Thyroid gland (tissue), 4 donors: ENCODE measurements around the gene LIMK2. TPM values are rescaled to one million over a fixed set of nuclear protein-coding genes. Genes with fewer than 3 reads are reported as not detected.
A peak's percentile ranks its signal among the peaks of the same experiment; 100 is the strongest.

Experiments
- DNase-seq, 2 donors: peaks; one replicate each; pipeline ENCODE4 v3.0.0-alpha.2; 2019
- H3K27ac ChIP-seq, 3 donors: fragments of 200-600 bp; sonication (generic); 1 replicate in 2 of 3; 2 replicates in 1 of 3; pipeline ENCODE4 v1.5.1; 2016 to 2019; ENCODE audit warnings: mild to moderate bottlenecking in 1 of 3, moderate library complexity in 1 of 3
- H3K27me3 ChIP-seq: fragments of 200-600 bp; sonication (generic); one replicate; pipeline ENCODE4 v1.5.1; 2019
- H3K36me3 ChIP-seq, 2 donors: fragments of 200-600 bp; sonication (generic); one replicate each; pipeline ENCODE4 v1.5.1; 2016 to 2019
- H3K4me1 ChIP-seq, 2 donors: fragments of 200-600 bp; sonication (generic); one replicate each; pipeline ENCODE4 v1.5.1; 2017 to 2019
- H3K4me3 ChIP-seq, 3 donors: fragments of 200-600 bp; sonication (generic); replicated peaks in 1 of 3; 1 replicate in 2 of 3; 2 replicates in 1 of 3; pipeline ENCODE4 v1.5.1; 2016; ENCODE audit warnings: mild to moderate bottlenecking in 1 of 3
- H3K9me3 ChIP-seq: fragments of 200-600 bp; sonication (generic); one replicate; pipeline ENCODE4 v1.5.1; 2017
- POLR2A ChIP-seq, 2 donors: fragments of 450-650 bp; IDR thresholded peaks; one replicate each; pipeline ENCODE4 v1.6.1; 2017; ENCODE audit warnings: antibody characterized with exemption in 2 of 2, mild to moderate bottlenecking in 2 of 2, moderate library complexity in 1 of 2
- WGBS, 2 donors: methylation state at CpG; one replicate each; pipeline ENCODE4 v1.1.5; 2017; 5-methylcytosine and 5-hydroxymethylcytosine counted together
- intact Hi-C: fragments of 100-400 bp; cut with DNase I; formaldehyde crosslinking; loops from one replicate; pipeline ENCODE4 v1.15.1; 2023
- total RNA-seq, 4 donors: library from RNA; depleted of rRNA; stranded (reverse); fragments of >200 nt; gene quantifications; one replicate each; pipeline ENCODE4 v1.2.3, GENCODE V29; 2016
- TF ChIP-seq, protein P1 (sequence below), 6 experiments: fragments of 200-600 bp in 3 of 6; fragments of 450-650 bp in 3 of 6; sonication (generic) in 3 of 6; IDR thresholded peaks; one replicate each; pipeline ENCODE4 v1.5.1; 2016 to 2019; ENCODE audit warnings: antibody characterized with exemption in 6 of 6, mild to moderate bottlenecking in 2 of 6, inconsistent platforms in 1 of 6, moderate library complexity in 1 of 6

Gene LIMK2
- total RNA-seq, 4 donors from 2014 or later = 85.0 to 123 (median 99.4) TPM

DNA sequence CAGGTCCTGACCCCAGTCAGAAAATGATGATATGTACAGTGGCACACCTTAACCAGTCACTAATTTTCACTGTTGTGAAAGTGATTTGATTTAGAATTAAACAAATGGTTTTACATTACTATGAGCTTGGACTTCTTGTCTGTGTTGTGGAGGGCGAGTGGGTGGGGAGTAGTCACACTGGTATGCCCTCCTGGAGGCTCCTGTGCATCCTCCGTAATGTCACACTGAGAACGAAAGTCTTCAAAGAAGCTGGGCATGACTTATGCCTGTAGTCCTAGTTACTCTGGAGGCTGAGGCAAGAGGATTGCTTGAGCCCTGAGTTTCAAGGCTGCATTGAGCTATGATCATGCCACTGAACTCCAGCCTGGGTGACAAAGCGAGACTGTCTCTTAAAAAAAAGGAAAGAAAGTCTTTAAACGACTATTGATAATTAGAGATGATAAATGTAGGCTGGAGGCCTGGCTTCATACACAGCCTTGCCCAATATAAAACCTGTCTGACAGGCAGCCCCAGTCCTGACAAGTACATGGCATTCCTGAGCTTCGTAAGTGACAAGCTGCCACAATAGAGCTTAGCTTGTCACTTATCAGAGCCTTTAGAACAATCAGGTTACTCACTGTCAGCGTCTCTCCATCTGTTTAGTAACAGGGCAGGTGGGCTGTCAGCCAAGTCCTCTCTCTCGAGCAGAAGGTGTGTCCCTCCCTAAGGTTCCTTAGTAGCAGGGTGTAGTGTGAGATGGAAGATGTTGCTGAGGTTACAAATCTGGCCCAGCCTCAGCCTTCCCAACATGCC, 5.0 kb upstream of the LIMK2 start:
- intact Hi-C loops = no loop called here
- TF ChIP-seq, protein P1, sequence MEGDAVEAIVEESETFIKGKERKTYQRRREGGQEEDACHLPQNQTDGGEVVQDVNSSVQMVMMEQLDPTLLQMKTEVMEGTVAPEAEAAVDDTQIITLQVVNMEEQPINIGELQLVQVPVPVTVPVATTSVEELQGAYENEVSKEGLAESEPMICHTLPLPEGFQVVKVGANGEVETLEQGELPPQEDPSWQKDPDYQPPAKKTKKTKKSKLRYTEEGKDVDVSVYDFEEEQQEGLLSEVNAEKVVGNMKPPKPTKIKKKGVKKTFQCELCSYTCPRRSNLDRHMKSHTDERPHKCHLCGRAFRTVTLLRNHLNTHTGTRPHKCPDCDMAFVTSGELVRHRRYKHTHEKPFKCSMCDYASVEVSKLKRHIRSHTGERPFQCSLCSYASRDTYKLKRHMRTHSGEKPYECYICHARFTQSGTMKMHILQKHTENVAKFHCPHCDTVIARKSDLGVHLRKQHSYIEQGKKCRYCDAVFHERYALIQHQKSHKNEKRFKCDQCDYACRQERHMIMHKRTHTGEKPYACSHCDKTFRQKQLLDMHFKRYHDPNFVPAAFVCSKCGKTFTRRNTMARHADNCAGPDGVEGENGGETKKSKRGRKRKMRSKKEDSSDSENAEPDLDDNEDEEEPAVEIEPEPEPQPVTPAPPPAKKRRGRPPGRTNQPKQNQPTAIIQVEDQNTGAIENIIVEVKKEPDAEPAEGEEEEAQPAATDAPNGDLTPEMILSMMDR (IDR thresholded peaks at IDR 0.05) = no peak
- Histone ChIP-seq H3K9me3 (no peaks in the 10 kb centered on the region), H3K4me3 (no peak overlapping the region), H3K27ac (peak overlapping the region; percentile 38 to 52 (median 44)), H3K4me1 (peaks cover 12 to 23% of the 10 kb centered on the region in 2 donors), H3K36me3 (peaks cover 7 to 11% of the 10 kb centered on the region in 2 donors), H3K27me3 (no peaks in the 10 kb centered on the region)
- WGBS, 2 donors = 48 to 54% methylated on average over 8 of the region's 8 CpGs
- peak; percentile 92 for DNase-seq

DNA sequence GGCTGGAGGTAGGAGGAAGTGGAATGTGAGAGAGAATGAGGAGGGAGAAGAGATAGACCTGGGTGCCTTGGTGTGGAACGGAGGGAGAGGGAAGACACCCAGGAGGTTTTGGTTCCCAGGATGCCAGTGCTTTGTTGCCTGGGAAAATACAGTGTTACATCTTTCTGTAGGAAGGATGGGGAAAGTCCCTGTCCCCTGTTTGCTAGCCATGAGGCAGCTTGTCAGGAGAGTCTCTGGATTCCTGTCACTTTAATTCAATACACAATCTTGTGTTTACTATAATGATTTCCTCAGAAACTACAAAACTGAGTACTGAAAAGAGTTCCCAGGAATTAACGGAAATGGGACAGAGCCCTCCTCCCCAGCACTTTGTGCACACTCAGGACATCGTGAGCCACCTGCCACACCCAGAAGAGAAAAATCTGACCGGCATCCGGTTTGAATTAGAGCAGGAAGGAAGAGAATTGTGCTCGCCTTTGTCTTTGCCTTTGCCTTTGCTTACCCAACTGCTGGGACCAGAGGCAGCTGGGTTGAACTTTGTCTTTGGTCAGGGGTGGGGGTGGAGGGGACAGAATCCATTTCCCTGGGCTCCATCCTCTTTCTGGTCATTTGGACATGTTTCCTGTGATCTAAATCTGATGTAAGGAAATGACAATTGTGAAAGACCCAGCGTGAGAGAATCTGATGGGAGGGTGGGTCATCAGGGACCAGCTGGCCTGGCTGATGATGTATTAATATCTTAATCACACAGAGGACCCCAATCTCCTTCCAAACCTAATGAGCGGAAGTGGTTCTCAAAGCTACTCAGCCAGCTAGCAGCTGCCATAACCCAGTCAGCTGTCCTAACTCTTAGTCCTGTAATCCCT, 1.3 kb upstream of the LIMK2 start:
- Histone ChIP-seq H3K9me3 (no peaks in the 10 kb centered on the region), H3K27me3 (no peaks in the 10 kb centered on the region), H3K4me3 (no peak overlapping the region), H3K36me3 (no peaks in the 10 kb centered on the region), H3K4me1 (peaks cover 22 to 46% of the 10 kb centered on the region in 2 donors), H3K27ac (peak overlapping the region; percentile 74 to 85 (median 84))
- TF ChIP-seq POLR2A (IDR thresholded peaks at IDR 0.05) = no peak
- TF ChIP-seq, protein P1 (IDR thresholded peaks at IDR 0.05) = no peak
- 67 to 76% methylated on average over 8 of the region's 8 CpGs for WGBS, 2 donors
- intact Hi-C loops = loop anchor here (5.0 kb wide), 1 partner anchor 62 kb away; no protein-coding TSS in a partner anchor
- peak in 1 of 2 donors; percentile 21 for DNase-seq

DNA sequence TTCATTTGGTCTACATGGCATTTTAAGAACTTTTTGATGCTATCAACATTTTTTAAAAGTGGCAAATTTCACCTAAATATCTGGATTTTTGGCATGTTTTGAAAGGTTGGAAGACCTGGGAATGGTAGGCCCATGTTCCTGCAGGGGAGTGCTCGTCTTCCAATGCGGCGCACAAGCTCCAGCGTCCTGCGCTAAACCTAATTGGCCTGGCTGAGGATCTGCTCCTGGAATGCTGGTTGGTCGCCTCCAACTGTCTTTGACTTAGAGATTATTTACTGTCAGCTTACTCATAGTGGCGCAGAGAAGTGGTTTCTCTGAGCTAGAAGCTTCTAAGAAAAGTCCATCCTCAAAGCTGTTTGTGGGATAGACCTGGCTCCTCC, 626 bp upstream of the LIMK2 start:
- whole genome bisulfite sequencing, 2 donors = 84 to 85% methylated on average over 7 of the region's 7 CpGs
- Histone ChIP-seq H3K4me1 (peaks cover 22 to 52% of the 10 kb centered on the region in 2 donors), H3K27me3 (no peaks in the 10 kb centered on the region), H3K4me3 (peak overlapping the region in 1 of 3 donors; percentile 76), H3K9me3 (no peaks in the 10 kb centered on the region), H3K27ac (peak overlapping the region; percentile 74 to 85 (median 84)), H3K36me3 (no peaks in the 10 kb centered on the region)
- DNase-seq = no peak
- intact Hi-C loops = loop anchor here (5.0 kb wide), 1 partner anchor 61 kb away; no protein-coding TSS in a partner anchor
- TF ChIP-seq, protein P1 (IDR thresholded peaks at IDR 0.05) = no peak
- TF ChIP-seq POLR2A (IDR thresholded peaks at IDR 0.05) = no peak

DNA sequence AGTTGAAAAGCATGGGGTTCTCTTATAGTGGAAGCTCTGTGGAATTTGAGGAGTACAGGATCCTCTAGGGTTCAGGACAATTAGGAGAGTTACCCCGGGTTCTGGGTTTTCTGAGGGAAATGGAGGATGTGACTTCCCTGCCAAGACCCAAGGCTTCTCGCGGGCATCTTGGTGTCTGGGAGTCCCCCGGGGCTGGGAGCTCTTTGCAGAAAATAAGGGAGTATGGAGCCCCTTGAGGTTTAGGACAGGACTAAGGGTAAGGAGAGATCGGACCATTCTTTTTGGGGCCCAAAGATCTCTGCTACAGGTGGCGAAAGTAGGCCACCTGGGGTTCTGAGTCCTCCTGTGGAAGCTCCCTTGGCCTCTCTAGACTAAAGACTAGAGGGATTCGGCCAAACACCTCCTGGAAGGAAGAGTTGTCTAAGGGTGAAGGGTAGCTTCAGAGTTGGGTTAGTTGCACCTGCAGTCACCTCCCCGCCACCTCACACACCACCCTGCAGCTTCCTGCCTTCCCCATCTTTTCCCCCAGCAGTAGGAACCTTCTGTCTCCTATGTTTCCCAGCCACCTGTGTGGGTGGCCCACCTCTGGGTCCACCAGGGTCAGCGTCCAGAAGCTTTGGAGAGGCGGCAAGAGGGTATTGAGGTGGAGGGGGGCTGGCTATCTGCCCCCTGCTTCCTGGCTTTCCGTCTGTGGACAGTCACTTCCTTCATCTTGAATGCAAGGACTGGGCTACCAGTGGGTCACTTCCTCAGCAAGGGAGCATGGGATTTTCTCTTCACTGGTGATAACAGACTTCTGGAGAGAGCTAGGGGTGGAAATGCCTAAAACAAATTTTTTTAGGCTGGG, 908 bp downstream of the LIMK2 start:
- peak overlapping the region; percentile 76 to 85 (median 76) for H3K4me3 ChIP-seq
- no peak for DNase-seq
- H3K27me3 ChIP-seq = no peaks in the 10 kb centered on the region
- no peak for TF ChIP-seq POLR2A (IDR thresholded peaks at IDR 0.05)
- TF ChIP-seq, protein P1 (IDR thresholded peaks at IDR 0.05) = no peak
- H3K4me1 ChIP-seq = peaks cover 24 to 54% of the 10 kb centered on the region in 2 donors
- 23 to 30% methylated on average over 8 to 9 of the region's 11 CpGs for WGBS, 2 donors
- no peaks in the 10 kb centered on the region for H3K9me3 ChIP-seq
- intact Hi-C loops = loop anchor here (5.0 kb wide), 1 partner anchor 59 kb away; no protein-coding TSS in a partner anchor
- H3K36me3 ChIP-seq = no peaks in the 10 kb centered on the region
- peak overlapping the region; percentile 47 to 85 (median 73) for H3K27ac ChIP-seq
